Measurements from ENCODE around the gene SIAE.

DNA sequence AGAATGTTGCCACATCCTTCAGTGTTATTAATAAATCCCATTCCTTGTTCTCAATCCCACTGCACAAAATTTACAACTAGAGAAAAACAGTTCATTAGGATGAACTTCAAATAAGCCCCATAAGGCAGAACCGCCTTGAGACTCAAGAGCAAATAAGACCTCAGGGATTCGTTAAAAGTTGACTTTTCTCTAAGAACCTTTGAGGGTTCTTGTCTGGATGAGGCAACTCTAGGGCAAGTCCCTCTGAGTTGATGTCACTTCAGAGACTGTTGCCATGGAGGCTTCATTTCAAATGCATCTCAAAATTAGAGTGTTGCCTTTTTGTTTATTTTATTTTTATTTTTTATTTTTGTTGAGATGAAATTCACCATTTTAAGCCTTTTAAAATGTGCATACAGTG lies 82.1 kb downstream of the SIAE start:
- TF ChIP-seq, protein P1, sequence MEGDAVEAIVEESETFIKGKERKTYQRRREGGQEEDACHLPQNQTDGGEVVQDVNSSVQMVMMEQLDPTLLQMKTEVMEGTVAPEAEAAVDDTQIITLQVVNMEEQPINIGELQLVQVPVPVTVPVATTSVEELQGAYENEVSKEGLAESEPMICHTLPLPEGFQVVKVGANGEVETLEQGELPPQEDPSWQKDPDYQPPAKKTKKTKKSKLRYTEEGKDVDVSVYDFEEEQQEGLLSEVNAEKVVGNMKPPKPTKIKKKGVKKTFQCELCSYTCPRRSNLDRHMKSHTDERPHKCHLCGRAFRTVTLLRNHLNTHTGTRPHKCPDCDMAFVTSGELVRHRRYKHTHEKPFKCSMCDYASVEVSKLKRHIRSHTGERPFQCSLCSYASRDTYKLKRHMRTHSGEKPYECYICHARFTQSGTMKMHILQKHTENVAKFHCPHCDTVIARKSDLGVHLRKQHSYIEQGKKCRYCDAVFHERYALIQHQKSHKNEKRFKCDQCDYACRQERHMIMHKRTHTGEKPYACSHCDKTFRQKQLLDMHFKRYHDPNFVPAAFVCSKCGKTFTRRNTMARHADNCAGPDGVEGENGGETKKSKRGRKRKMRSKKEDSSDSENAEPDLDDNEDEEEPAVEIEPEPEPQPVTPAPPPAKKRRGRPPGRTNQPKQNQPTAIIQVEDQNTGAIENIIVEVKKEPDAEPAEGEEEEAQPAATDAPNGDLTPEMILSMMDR (IDR thresholded peaks at IDR 0.05), result no peak
- TF ChIP-seq POLR2AphosphoS5 (IDR thresholded peaks at IDR 0.05) (no peak), EP300 (IDR thresholded peaks at IDR 0.05) (no peak), POLR2A (IDR thresholded peaks at IDR 0.05) (no peak)
